Loucy (cell line): ENCODE measurements around the gene TOGARAM1.

Source experiments
- H2AFZ ChIP-seq: fragments of 200-600 bp; sonication (generic); 2 replicates; pipeline ENCODE4 v1.6.0; 2016; ENCODE audit warnings: antibody characterized with exemption, mild to moderate bottlenecking, low read length, moderate library complexity
- H3F3A ChIP-seq: fragments of 200-600 bp; 2 replicates; pipeline ENCODE4 v1.6.0; 2016; ENCODE audit warnings: antibody characterized with exemption, low read depth, mild to moderate bottlenecking
- H3K27me3 ChIP-seq: fragments of 200-600 bp; sonication (generic); 2 replicates; pipeline ENCODE4 v1.6.1; 2014; ENCODE audit warnings: low read length, mild to moderate bottlenecking; ENCODE audit not compliant: insufficient read depth, poor library complexity, severe bottlenecking
- H3K36me3 ChIP-seq: fragments of 200-600 bp; sonication (generic); 2 replicates; pipeline ENCODE4 v1.6.1; 2016; ENCODE audit warnings: low read length; ENCODE audit not compliant: insufficient read depth
- H3K4me1 ChIP-seq: fragments of 200-600 bp; sonication (generic); 2 replicates; pipeline ENCODE4 v1.5.1; 2014; ENCODE audit warnings: low read length, mild to moderate bottlenecking; ENCODE audit not compliant: insufficient read depth, poor library complexity, severe bottlenecking
- H3K4me2 ChIP-seq: fragments of 200-600 bp; sonication (generic); 2 replicates; pipeline ENCODE4 v1.6.0; 2014; ENCODE audit warnings: antibody characterized with exemption, low read length, low read depth, mild to moderate bottlenecking; ENCODE audit not compliant: poor library complexity, severe bottlenecking
- H3K4me3 ChIP-seq: fragments of 200-600 bp; sonication (generic); 2 replicates; pipeline ENCODE4 v1.5.1; 2014; ENCODE audit warnings: low read length, mild to moderate bottlenecking, mixed read lengths; ENCODE audit not compliant: poor library complexity, severe bottlenecking
- H3K79me2 ChIP-seq: fragments of 200-600 bp; sonication (generic); 2 replicates; pipeline ENCODE4 v1.6.1; 2014; ENCODE audit warnings: low read length; ENCODE audit not compliant: insufficient read depth
- H3K9ac ChIP-seq: fragments of 200-600 bp; sonication (generic); 2 replicates; pipeline ENCODE4 v1.6.0; 2014; ENCODE audit warnings: mild to moderate bottlenecking, low read depth, low read length, moderate library complexity; ENCODE audit not compliant: poor library complexity, severe bottlenecking
- H3K9me2 ChIP-seq: fragments of 200-600 bp; sonication (generic); replicated peaks from 2 replicates; pipeline ENCODE4 v1.6.1; 2016; ENCODE audit warnings: low read depth, low read length, mixed read lengths
- H3K9me3 ChIP-seq: fragments of 200-600 bp; sonication (generic); 2 replicates; pipeline ENCODE4 v1.6.1; 2014; ENCODE audit warnings: mild to moderate bottlenecking, antibody characterized with exemption, low read length, low read depth; ENCODE audit not compliant: insufficient read depth
- H4K20me1 ChIP-seq: fragments of 200-600 bp; sonication (generic); 2 replicates; pipeline ENCODE4 v1.6.0; 2014; ENCODE audit warnings: antibody characterized with exemption, low read length, mild to moderate bottlenecking; ENCODE audit not compliant: insufficient read depth, poor library complexity, severe bottlenecking
- CTCF ChIP-seq: fragments of 200-600 bp; sonication (generic); conservative IDR thresholded peaks from 2 replicates; pipeline ENCODE4 v1.5.1; 2014; ENCODE audit warnings: mild to moderate bottlenecking, antibody characterized with exemption, low read length
- EZH2phosphoT487 ChIP-seq: fragments of 200-600 bp; IDR thresholded peaks from 2 replicates; pipeline ENCODE4 v1.6.1; 2018; ENCODE audit warnings: antibody characterized with exemption, mild to moderate bottlenecking, moderate library complexity, borderline replicate concordance

The TOGARAM1 gene

GRCh38 chr14:44990533-44990932 is 28.5 kb downstream of the TOGARAM1 start:
- Histone ChIP-seq H3K4me1 (no peaks in the 10 kb centered on the region), H3K4me2 (no peak overlapping the region), H3K36me3 (no peaks in the 10 kb centered on the region), H3K27me3 (no peaks in the 10 kb centered on the region), H3K79me2 (no peaks in the 10 kb centered on the region), H3K9ac (no peak overlapping the region), H3K9me3 (no peaks in the 10 kb centered on the region), H2AFZ (no peak overlapping the region), H4K20me1 (no peaks in the 10 kb centered on the region), H3K4me3 (no peak overlapping the region), H3F3A (no peaks in the 10 kb centered on the region), H3K9me2 (no peaks in the 10 kb centered on the region)
- TF ChIP-seq CTCF (no peak), EZH2phosphoT487 (no peak)

- Histone ChIP-seq H3K27me3 (no peaks in the 10 kb centered on the region), H3K4me2 (no peak overlapping the region), H3K4me1 (no peaks in the 10 kb centered on the region), H3K9ac (no peak overlapping the region), H3K9me2 (no peaks in the 10 kb centered on the region), H4K20me1 (no peaks in the 10 kb centered on the region), H3K79me2 (no peaks in the 10 kb centered on the region), H2AFZ (no peak overlapping the region), H3K9me3 (no peaks in the 10 kb centered on the region), H3K36me3 (peaks cover 10% of the 10 kb centered on the region; the same call in 1 of the 2 replicates), H3K4me3 (no peak overlapping the region), H3F3A (no peaks in the 10 kb centered on the region)
- no peak for TF ChIP-seq EZH2phosphoT487
- no peak for TF ChIP-seq CTCF
Measured at GRCh38 chr14:44995196-44995595, 33.2 kb downstream of the TOGARAM1 start.

- Histone ChIP-seq H3K4me3 (no peak overlapping the region), H3K9ac (no peak overlapping the region), H3K9me2 (no peaks in the 10 kb centered on the region), H3K36me3 (peaks cover 10% of the 10 kb centered on the region; the same call in 1 of the 2 replicates), H3F3A (no peaks in the 10 kb centered on the region), H3K4me2 (no peak overlapping the region), H2AFZ (no peak overlapping the region), H3K27me3 (no peaks in the 10 kb centered on the region), H3K4me1 (no peaks in the 10 kb centered on the region), H4K20me1 (no peaks in the 10 kb centered on the region), H3K79me2 (no peaks in the 10 kb centered on the region), H3K9me3 (no peaks in the 10 kb centered on the region)
- TF ChIP-seq CTCF = no peak
Measured at GRCh38 chr14:44995770-44996294, 33.8 kb downstream of the TOGARAM1 start.
